BLaER1 treated with 17β-estradiol and CSF1 and Interleukin-3, amounts not matched to agents 10 nM and 100 nM (cell line): ENCODE results near the gene MYO18A.
A peak's percentile ranks its signal among the peaks of the same experiment; 100 is the strongest.

Experiments used
- H3K27ac ChIP-seq, 11 experiments: shearing (Covaris generic); formaldehyde crosslinking; 2 replicates each; pipeline ENCODE4 v1.8.1; 2022
- H3K27me3 ChIP-seq, 11 experiments: shearing (Covaris generic); formaldehyde crosslinking; 2 replicates each; pipeline ENCODE4 v1.8.1; 2022
- H3K36me3 ChIP-seq, 11 experiments: shearing (Covaris generic); formaldehyde crosslinking; 2 replicates each; pipeline ENCODE4 v1.8.1; 2022
- H3K4me1 ChIP-seq, 10 experiments: shearing (Covaris generic); formaldehyde crosslinking; 2 replicates each; pipeline ENCODE4 v1.8.1; 2022
- H3K4me2 ChIP-seq, 11 experiments: shearing (Covaris generic); formaldehyde crosslinking; 2 replicates each; pipeline ENCODE4 v1.8.1; 2022
- H3K4me3 ChIP-seq, 10 experiments: shearing (Covaris generic); formaldehyde crosslinking; 2 replicates each; pipeline ENCODE4 v1.8.1; 2022
- H3K9ac ChIP-seq, 11 experiments: shearing (Covaris generic); formaldehyde crosslinking; 2 replicates each; pipeline ENCODE4 v1.8.1; 2022
- H3K9me3 ChIP-seq, 11 experiments: shearing (Covaris generic); formaldehyde crosslinking; replicated peaks in 1 of 11; 2 replicates each; pipeline ENCODE4 v1.8.1; 2022
- H4K20me1 ChIP-seq, 11 experiments: shearing (Covaris generic); formaldehyde crosslinking; 2 replicates each; pipeline ENCODE4 v1.8.1; 2022
- Cebpa-rat ChIP-seq, 11 experiments: shearing (Covaris generic); IDR thresholded peaks; 2 replicates each; pipeline ENCODE4 v1.8.1; 2022

Gene MYO18A

DNA sequence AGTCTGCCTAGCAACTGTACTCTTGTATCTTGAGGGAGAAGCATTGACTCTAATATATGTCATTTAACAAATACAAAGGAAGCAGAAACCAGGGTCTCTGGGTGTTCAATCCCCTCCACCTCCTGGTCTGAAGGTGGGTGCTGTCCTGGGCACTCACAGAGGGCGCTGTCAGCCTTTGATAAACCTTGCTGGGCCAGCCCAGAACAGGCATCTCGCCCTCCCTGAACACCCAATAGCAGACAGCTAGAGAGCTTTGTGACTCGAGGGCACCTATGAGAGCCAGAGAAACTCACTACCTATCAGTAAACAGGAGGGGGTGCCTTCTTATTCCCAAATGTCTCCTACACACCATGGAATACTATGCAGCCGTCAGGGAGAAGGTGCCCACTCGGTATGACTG lies 143.6 kb downstream of the MYO18A start:
- H3K4me1 ChIP-seq, result peaks cover 17 to 34% (median 23%) of the 10 kb centered on the region in 10 experiments
- H3K9me3 ChIP-seq, result peaks cover 21 to 29% (median 26%) of the 10 kb centered on the region in 11 experiments
- H3K27ac ChIP-seq, result no peak overlapping the region
- H4K20me1 ChIP-seq, result no peaks in the 10 kb centered on the region
- H3K9ac ChIP-seq, result no peak overlapping the region
- peaks cover 0 to 24% (median 13%) of the 10 kb centered on the region in 11 experiments; a peak in 15 of 22 replicates for H3K27me3 ChIP-seq
- no peak for TF ChIP-seq Cebpa-rat (IDR thresholded peaks at IDR 0.05)
- no peak overlapping the region for H3K4me2 ChIP-seq
- H3K4me3 ChIP-seq, result no peak overlapping the region
- H3K36me3 ChIP-seq, result peaks cover 0 to 4% (median 0%) of the 10 kb centered on the region in 11 experiments; a peak in 1 of 22 replicates

DNA sequence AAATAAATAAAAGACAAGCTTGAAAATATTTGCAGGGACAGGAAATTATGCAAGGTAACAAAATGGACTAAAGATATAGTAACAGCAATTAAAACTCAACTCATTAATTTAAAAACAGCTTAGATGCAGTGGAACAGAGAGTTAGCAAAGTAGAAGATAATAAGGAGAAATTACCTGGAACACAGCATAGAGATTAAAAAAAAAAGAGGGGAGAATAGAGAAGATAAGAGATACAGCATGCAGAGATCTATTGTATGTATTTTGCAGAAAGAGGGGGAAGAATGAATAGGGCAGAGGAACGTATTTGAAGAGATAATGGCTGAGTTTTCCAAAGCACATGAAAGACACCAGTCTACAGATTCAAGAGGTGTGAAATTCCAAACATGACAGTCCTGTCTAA lies 145.7 kb downstream of the MYO18A start:
- H3K27me3 ChIP-seq, result peaks cover 0 to 30% (median 16%) of the 10 kb centered on the region in 11 experiments; a peak in 15 of 22 replicates
- peaks cover 0 to 4% (median 0%) of the 10 kb centered on the region in 11 experiments; a peak in 1 of 22 replicates for H3K36me3 ChIP-seq
- H3K9me3 ChIP-seq, result peaks cover 21 to 29% (median 26%) of the 10 kb centered on the region in 11 experiments
- H3K4me3 ChIP-seq, result no peak overlapping the region
- TF ChIP-seq Cebpa-rat (IDR thresholded peaks at IDR 0.05), result no peak
- no peak overlapping the region for H3K9ac ChIP-seq
- H3K4me1 ChIP-seq, result peaks cover 15 to 46% (median 39%) of the 10 kb centered on the region in 10 experiments
- no peaks in the 10 kb centered on the region for H4K20me1 ChIP-seq
- H3K27ac ChIP-seq, result no peak overlapping the region
- no peak overlapping the region for H3K4me2 ChIP-seq

DNA sequence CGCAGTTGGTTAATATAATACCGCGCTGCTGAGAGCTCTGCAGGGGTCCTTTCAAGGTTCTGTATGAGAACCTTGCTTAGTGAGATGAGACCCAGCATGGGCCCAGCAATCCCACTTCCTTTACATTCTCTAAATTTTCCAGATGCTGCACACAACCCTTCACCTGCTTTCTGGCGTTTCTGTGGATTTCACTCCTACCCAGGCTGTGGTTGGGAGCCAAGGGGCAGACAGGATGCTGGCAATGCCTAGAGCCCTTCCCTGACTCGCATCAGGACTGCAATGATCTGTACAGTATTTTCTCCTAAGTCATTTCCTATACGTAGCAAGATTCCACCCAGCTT lies 147.4 kb downstream of the MYO18A start:
- no peaks in the 10 kb centered on the region for H4K20me1 ChIP-seq
- H3K9ac ChIP-seq, result no peak overlapping the region
- H3K4me2 ChIP-seq, result peak overlapping the region in 4 of 11 experiments; percentile 16 to 58 (median 31); a peak in 5 of 22 replicates
- H3K27ac ChIP-seq, result no peak overlapping the region
- peaks cover 21 to 29% (median 26%) of the 10 kb centered on the region in 11 experiments for H3K9me3 ChIP-seq
- H3K4me1 ChIP-seq, result peaks cover 23 to 37% (median 29%) of the 10 kb centered on the region in 10 experiments
- no peak for TF ChIP-seq Cebpa-rat (IDR thresholded peaks at IDR 0.05)
- H3K4me3 ChIP-seq, result no peak overlapping the region
- peaks cover 0 to 40% (median 23%) of the 10 kb centered on the region in 11 experiments; a peak in 15 of 22 replicates for H3K27me3 ChIP-seq
- H3K36me3 ChIP-seq, result peaks cover 0 to 4% (median 0%) of the 10 kb centered on the region in 11 experiments; a peak in 1 of 22 replicates

DNA sequence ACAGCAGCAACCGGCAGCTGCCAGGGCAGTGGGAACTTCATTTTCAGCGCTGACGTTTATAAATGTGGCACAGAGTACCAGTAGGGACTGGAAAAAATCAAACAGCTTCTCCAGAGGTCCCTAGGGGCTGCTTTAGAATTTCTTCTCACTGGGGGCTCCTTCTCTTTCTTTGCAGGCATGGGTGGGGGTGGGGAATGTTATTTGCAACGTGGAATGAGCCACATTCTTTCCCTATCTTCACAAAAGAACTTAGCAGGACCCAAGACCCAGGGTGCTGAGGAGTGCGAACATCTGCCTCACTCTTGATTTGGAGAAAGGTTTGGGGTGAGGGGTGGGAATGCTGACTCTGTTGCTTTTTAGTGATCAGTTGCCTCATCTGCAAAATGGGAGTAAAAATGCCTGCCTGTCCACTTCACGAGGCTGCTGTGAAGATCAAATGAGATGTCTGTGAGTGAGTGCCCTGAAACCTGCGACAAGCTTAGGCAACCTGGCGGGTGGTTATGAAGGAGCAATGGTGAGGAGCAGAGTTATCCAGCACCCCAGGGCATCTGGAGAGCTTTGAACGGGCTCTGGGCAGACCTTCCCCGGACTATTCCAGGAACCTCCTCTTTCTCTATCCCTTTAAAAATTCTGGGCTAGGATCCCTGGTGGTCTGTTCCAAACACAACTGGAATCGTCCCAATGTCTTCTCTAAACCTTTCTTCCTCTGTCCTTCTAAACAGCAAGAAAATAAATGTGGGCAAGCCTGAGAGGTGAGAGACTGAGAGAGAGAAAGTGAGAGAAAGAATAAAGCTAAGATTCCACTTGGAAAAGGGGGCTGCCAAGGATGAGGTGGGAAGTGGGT lies 148.0 kb downstream of the MYO18A start:
- Histone ChIP-seq H3K4me2 (peak overlapping the region; percentile 39 to 67 (median 53)), H3K27ac (no peak overlapping the region), H3K9me3 (peaks cover 21 to 29% (median 26%) of the 10 kb centered on the region in 11 experiments), H3K9ac (no peak overlapping the region; a peak in 1 of 22 replicates), H3K36me3 (peaks cover 0 to 4% (median 0%) of the 10 kb centered on the region in 11 experiments; a peak in 1 of 22 replicates), H4K20me1 (no peaks in the 10 kb centered on the region), H3K4me1 (peaks cover 29 to 43% (median 33%) of the 10 kb centered on the region in 10 experiments), H3K4me3 (no peak overlapping the region), H3K27me3 (peaks cover 0 to 45% (median 28%) of the 10 kb centered on the region in 11 experiments; a peak in 15 of 22 replicates)
- no peak for TF ChIP-seq Cebpa-rat (IDR thresholded peaks at IDR 0.05)

DNA sequence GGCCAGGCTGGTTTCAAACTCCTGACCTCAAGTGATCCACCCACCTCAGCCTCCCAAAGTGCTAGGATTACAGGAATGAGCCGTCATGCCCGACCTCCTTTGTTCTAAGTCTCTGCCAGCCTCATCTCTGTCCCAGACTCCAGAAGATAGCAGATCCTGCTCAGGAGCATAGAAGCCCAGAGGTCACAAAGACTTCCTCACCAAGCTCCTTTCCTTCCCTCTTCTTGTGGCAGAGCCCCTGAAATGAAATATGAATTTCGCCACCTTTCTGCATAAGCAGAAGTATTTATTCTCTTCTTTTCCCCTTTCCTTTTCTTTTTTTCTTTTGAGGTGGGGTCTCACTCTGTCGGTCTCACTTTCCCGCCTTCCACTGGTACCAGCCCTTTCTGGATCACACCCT lies 148.7 kb downstream of the MYO18A start:
- Histone ChIP-seq H3K36me3 (peaks cover 0 to 4% (median 0%) of the 10 kb centered on the region in 11 experiments; a peak in 1 of 22 replicates), H3K4me3 (no peak overlapping the region), H3K27me3 (peaks cover 0 to 48% (median 32%) of the 10 kb centered on the region in 11 experiments; a peak in 15 of 22 replicates), H4K20me1 (no peaks in the 10 kb centered on the region), H3K4me2 (peak overlapping the region; percentile 39 to 67 (median 53)), H3K9ac (no peak overlapping the region; a peak in 1 of 22 replicates), H3K27ac (no peak overlapping the region), H3K4me1 (peaks cover 32 to 46% (median 35%) of the 10 kb centered on the region in 10 experiments), H3K9me3 (peaks cover 21 to 29% (median 26%) of the 10 kb centered on the region in 11 experiments)
- TF ChIP-seq Cebpa-rat (IDR thresholded peaks at IDR 0.05), result no peak

DNA sequence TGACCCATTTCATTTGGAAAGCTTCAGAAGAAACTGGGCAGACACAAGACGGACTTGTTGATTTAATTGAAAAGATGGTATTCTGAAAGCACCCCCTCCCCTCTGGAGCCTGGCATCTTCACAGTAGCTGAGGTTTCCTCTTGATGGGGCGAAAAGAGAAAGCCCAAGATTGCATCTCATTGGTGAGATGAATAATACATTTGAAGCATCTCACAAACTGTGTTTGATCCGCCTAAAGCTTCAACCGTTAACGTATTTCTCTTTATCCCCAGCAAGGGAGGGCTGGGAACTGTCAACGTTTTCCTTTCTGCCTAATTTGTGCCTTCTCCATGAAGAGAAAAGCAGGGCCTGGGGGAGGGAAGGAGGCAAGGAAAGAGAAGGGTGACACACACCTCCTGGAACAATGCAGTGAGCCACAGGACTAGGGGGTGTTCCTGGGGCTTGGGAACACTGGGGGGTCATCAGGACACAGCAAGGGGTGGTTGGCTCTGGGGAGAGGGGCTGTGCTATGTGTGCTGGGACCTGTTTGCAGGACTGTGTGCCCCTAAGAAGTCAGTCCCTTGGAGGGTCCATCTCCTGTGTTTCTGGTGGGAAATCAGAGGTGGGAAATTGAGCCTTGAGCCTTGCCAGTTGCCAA lies 155.8 kb downstream of the MYO18A start:
- Histone ChIP-seq H3K4me1 (peaks cover 12 to 38% (median 18%) of the 10 kb centered on the region in 10 experiments), H3K27me3 (peaks cover 8 to 43% (median 29%) of the 10 kb centered on the region in 11 experiments), H3K4me3 (no peak overlapping the region), H3K4me2 (no peak overlapping the region), H3K27ac (no peak overlapping the region), H4K20me1 (no peaks in the 10 kb centered on the region), H3K9ac (no peak overlapping the region), H3K9me3 (no peaks in the 10 kb centered on the region), H3K36me3 (no peaks in the 10 kb centered on the region)
- no peak for TF ChIP-seq Cebpa-rat (IDR thresholded peaks at IDR 0.05)

DNA sequence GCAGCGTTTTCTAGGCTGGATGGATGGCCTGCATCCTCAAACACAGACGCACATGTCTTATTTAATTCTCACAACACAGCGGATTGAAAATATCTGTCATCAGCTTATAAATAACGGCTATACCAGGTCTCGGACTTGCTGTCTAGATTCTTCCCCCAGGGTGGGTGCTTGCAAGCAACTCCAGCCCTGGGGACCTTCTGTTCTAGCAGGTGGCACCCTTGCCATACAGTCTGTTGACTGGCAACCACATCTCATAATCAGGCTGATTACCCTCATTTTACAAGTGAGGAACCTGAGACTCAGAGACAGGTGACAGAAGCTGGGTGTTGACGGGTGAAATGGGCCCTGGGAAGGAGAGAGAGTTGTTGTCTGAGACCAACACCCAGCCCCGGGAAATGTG lies 158.1 kb downstream of the MYO18A start:
- H3K9me3 ChIP-seq, result no peaks in the 10 kb centered on the region
- H4K20me1 ChIP-seq, result no peaks in the 10 kb centered on the region
- TF ChIP-seq Cebpa-rat (IDR thresholded peaks at IDR 0.05), result no peak
- no peak overlapping the region for H3K9ac ChIP-seq
- no peak overlapping the region for H3K27ac ChIP-seq
- H3K4me1 ChIP-seq, result peaks cover 16 to 45% (median 19%) of the 10 kb centered on the region in 10 experiments
- H3K4me3 ChIP-seq, result no peak overlapping the region
- H3K36me3 ChIP-seq, result no peaks in the 10 kb centered on the region
- no peak overlapping the region for H3K4me2 ChIP-seq
- H3K27me3 ChIP-seq, result peaks cover 9 to 34% (median 25%) of the 10 kb centered on the region in 11 experiments

DNA sequence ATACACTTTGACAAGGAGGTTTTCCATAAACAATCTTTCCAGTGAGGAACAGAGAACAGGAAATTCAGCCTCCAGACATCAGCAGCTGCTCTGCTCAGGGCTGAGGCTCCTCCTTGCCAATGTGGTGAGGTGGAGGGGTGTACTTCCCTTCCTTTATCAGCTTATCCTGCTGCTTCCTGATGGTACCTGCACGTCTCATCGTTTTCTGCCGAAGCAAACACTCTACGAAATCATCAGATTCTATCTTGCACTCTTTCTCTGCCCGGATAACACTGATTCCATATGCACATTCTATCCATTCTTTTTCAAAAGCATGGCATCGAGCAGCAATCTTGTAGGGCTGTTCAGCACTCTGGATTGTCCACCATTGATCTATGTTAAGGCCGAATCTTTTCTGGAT lies 159.0 kb downstream of the MYO18A start:
- no peak overlapping the region for H3K9ac ChIP-seq
- TF ChIP-seq Cebpa-rat (IDR thresholded peaks at IDR 0.05), result no peak
- H3K4me3 ChIP-seq, result no peak overlapping the region
- H3K36me3 ChIP-seq, result no peaks in the 10 kb centered on the region
- peaks cover 15 to 51% (median 18%) of the 10 kb centered on the region in 10 experiments for H3K4me1 ChIP-seq
- H4K20me1 ChIP-seq, result no peaks in the 10 kb centered on the region
- peak overlapping the region in 2 of 11 experiments; percentile 15 to 52; a peak in 3 of 22 replicates for H3K4me2 ChIP-seq
- no peak overlapping the region for H3K27ac ChIP-seq
- H3K9me3 ChIP-seq, result no peaks in the 10 kb centered on the region
- H3K27me3 ChIP-seq, result peaks cover 9 to 34% (median 25%) of the 10 kb centered on the region in 11 experiments
